ENCODE results near the gene PHOX2B. TPM values are rescaled to one million over a fixed set of nuclear protein-coding genes. Genes with fewer than 3 reads are reported as not detected.

Gene PHOX2B
- total and polyA plus RNA-seq, 2 of the 13 experiments (the other 11 are each of a cell fraction or from before 2014, with no cell fraction given): not detected

GRCh38 chr4:41718907-41719306 lies 29.6 kb downstream of the PHOX2B start:
- ATAC-seq (no peak), DNase-seq (ENCODE audit: low spot score) (no peak), FAIRE-seq (no peak)
- BruUV-seq (replicated peaks): no TSS peak
- Histone ChIP-seq H3K4me2 (ENCODE audit: low read depth, low read length) (no peak overlapping the region), H4K20me1 (ENCODE audit: insufficient read depth, low read length) (no peaks in the 10 kb centered on the region), H3K79me2 (ENCODE audit: insufficient read depth, low read length) (no peaks in the 10 kb centered on the region), H3K9me3 (ENCODE audit: low read length) (no peaks in the 10 kb centered on the region), H3K4me1 (ENCODE audit: insufficient read depth, low read length) (no peaks in the 10 kb centered on the region), H3K27me3 (ENCODE audit: control insufficient read depth in 1 of 2, insufficient read depth in 2 of 2, low read length in 2 of 2) (no peaks in the 10 kb centered on the region; a peak in 1 of 5 replicates), H3K9ac (ENCODE audit: insufficient read depth, low read depth, low read length) (no peak overlapping the region), H2AFZ (ENCODE audit: low read length) (no peak overlapping the region), H3K36me3 (replicated peaks in 1 of 2; ENCODE audit: control insufficient read depth in 1 of 2, insufficient read depth in 2 of 2, low read length in 2 of 2) (no peaks in the 10 kb centered on the region), H3K27ac (ENCODE audit: extremely low read length, insufficient read depth, low read length) (no peak overlapping the region), H3K4me3 (replicated peaks in 1 of 3; ENCODE audit: insufficient read depth in 1 of 3, low read depth in 2 of 3, low read length in 3 of 3) (no peak overlapping the region)
- in situ Hi-C loops (cut with HindIII; ENCODE audit: extremely low pct_ligation_motif_present, low pct_unique_long_range_greater_than_20kb): no loop called here
- ChIA-PET CTCF (ENCODE audit: low intra/inter-chr PET ratio, low total read pairs) (no interaction called here), POLR2A (no interaction called here)
- intact Hi-C loops (cut with micrococcal nuclease; ENCODE audit: unreplicated experiment): no loop called here
- TF ChIP-seq MYNN (CRISPR knock-in tag; IDR thresholded peaks at IDR 0.05; ENCODE audit: low read depth) (no peak), ZNF281 (CRISPR knock-in tag; IDR thresholded peaks at IDR 0.05; ENCODE audit: borderline replicate concordance) (no peak), RAD21 (CRISPR knock-in tag; IDR thresholded peaks at IDR 0.05) (no peak), NR1H2 (CRISPR knock-in tag; IDR thresholded peaks at IDR 0.05; ENCODE audit: borderline replicate concordance, low read depth) (no peak), HNRNPK (IDR thresholded peaks at IDR 0.05; ENCODE audit: low read depth, low read length, poor library complexity, severe bottlenecking) (no peak), ERF (CRISPR knock-in tag; IDR thresholded peaks at IDR 0.05) (no peak), ZNF589 (CRISPR knock-in tag; conservative IDR thresholded peaks at IDR 0.05) (no peak), HMG20B (CRISPR knock-in tag; conservative IDR thresholded peaks at IDR 0.05) (no peak), ZNF33B (CRISPR knock-in tag; IDR thresholded peaks at IDR 0.05) (no peak), TEAD3 (CRISPR knock-in tag; optimal IDR thresholded peaks at IDR 0.05; ENCODE audit: borderline replicate concordance) (no peak), ZMYM4 (CRISPR knock-in tag; IDR thresholded peaks at IDR 0.05) (no peak), TEAD2 (CRISPR knock-in tag; IDR thresholded peaks at IDR 0.05) (no peak), ATF3 (CRISPR knock-in tag; IDR thresholded peaks at IDR 0.05) (no peak)
- TF ChIP-seq, protein P1, sequence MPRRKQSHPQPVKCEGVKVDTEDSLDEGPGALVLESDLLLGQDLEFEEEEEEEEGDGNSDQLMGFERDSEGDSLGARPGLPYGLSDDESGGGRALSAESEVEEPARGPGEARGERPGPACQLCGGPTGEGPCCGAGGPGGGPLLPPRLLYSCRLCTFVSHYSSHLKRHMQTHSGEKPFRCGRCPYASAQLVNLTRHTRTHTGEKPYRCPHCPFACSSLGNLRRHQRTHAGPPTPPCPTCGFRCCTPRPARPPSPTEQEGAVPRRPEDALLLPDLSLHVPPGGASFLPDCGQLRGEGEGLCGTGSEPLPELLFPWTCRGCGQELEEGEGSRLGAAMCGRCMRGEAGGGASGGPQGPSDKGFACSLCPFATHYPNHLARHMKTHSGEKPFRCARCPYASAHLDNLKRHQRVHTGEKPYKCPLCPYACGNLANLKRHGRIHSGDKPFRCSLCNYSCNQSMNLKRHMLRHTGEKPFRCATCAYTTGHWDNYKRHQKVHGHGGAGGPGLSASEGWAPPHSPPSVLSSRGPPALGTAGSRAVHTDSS (CRISPR knock-in tag; conservative IDR thresholded peaks at IDR 0.05): no peak
- TF ChIP-seq, protein P2, sequence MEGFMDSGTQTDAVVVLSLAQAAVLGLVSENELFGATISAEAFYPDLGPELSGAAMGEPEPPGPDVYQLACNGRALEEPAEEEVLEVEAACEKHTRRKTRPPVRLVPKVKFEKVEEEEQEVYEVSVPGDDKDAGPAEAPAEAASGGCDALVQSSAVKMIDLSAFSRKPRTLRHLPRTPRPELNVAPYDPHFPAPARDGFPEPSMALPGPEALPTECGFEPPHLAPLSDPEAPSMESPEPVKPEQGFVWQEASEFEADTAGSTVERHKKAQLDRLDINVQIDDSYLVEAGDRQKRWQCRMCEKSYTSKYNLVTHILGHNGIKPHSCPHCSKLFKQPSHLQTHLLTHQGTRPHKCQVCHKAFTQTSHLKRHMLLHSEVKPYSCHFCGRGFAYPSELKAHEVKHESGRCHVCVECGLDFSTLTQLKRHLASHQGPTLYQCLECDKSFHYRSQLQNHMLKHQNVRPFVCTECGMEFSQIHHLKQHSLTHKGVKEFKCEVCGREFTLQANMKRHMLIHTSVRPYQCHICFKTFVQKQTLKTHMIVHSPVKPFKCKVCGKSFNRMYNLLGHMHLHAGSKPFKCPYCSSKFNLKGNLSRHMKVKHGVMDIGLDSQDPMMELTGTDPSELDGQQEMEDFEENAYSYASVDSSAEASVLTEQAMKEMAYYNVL (CRISPR knock-in tag; IDR thresholded peaks at IDR 0.05; ENCODE audit: borderline replicate concordance): no peak

Measured in HepG2 (cell line).